GM12878 (cell line): ENCODE measurements around the gene RTEL1. TPM values are rescaled to one million over a fixed set of nuclear protein-coding genes. Genes with fewer than 3 reads are reported as not detected.
A peak's percentile ranks its signal among the peaks of the same experiment; 100 is the strongest.

ENCODE experiments used
- ATAC-seq: fragments of 200-7000 bp; cut with Tn5 transposase; 3 replicates; pipeline ENCODE4 v1.9.1; 2020; ENCODE audit warnings: mild to moderate bottlenecking, moderate library complexity
- BruUV-seq: library from RNA; stranded (reverse); fragments of 400-500 nt; replicated peaks from 2 replicates; lab custom pipeline; 2021; lab: Mats Ljungman, UMichigan
- CTCF ChIA-PET: fragments of 300-600 bp; sonication (Branson Sonifier 250); formaldehyde crosslinking; extraction: SDS; loops from one replicate; lab custom pipeline; 2021; ENCODE audit warnings: inconsistent platforms; lab: Yijun Ruan, JAX
- POLR2A ChIA-PET: fragments of 350-600 bp; formaldehyde crosslinking; extraction: SDS; loops from one replicate; lab custom pipeline; 2021; ENCODE audit warnings: inconsistent platforms; lab: Charles Lee
- RAD21 ChIA-PET: fragments of 300-600 bp; sonication (Branson Sonifier 250); formaldehyde crosslinking; loops from one replicate; lab custom pipeline; 2023; ENCODE audit warnings: antibody characterized with exemption; ENCODE audit not compliant: unreplicated experiment; lab: Charles Lee
- SMC1A ChIA-PET: fragments of 300-600 bp; sonication (Branson Sonifier 250); formaldehyde crosslinking; loops from one replicate; lab custom pipeline; 2023; ENCODE audit not compliant: unreplicated experiment, uncharacterized antibody; lab: Charles Lee
- DNase-seq: peaks from one replicate; pipeline ENCODE4 v3.0.0-alpha.2; 2011; ENCODE audit warnings: low read depth, low spot score
- FAIRE-seq: peaks from 3 replicates; lab custom pipeline; 2011; peaks lifted over from hg19 to GRCh38; lab: Jason Lieb, UNC
- H2AFZ ChIP-seq: 2 replicates; pipeline ENCODE4 v1.6.0; 2011; ENCODE audit warnings: low read depth, low read length, control low read depth; ENCODE audit not compliant: control insufficient read depth
- H3K27ac ChIP-seq: 2 replicates; pipeline ENCODE4 v1.5.1; 2011; ENCODE audit warnings: control low read depth; ENCODE audit not compliant: control insufficient read depth, insufficient read depth
- H3K27me3 ChIP-seq, 2 experiments: replicated peaks in 1 of 2; 2 replicates each; pipeline versions ENCODE4 v1.6.0 to v1.6.1; 2011; ENCODE audit warnings: low read length in 1 of 2; ENCODE audit not compliant: control insufficient read depth in 2 of 2, insufficient read depth in 2 of 2
- H3K36me3 ChIP-seq, 2 experiments: 2 replicates each; pipeline ENCODE4 v1.5.1; 2011; ENCODE audit warnings: low read length in 1 of 2; ENCODE audit not compliant: control insufficient read depth in 2 of 2, insufficient read depth in 2 of 2
- H3K4me1 ChIP-seq: 2 replicates; pipeline ENCODE4 v1.6.1; 2011; ENCODE audit warnings: mild to moderate bottlenecking, low read length, moderate library complexity, mixed read lengths; ENCODE audit not compliant: control insufficient read depth, insufficient read depth
- H3K4me2 ChIP-seq: 2 replicates; pipeline ENCODE4 v1.6.0; 2011; ENCODE audit warnings: control low read depth; ENCODE audit not compliant: control insufficient read depth, insufficient read depth
- H3K4me3 ChIP-seq: fragments of 200-600 bp; sonication (generic); 2 replicates; pipeline ENCODE4 v1.5.1; 2016
- H3K79me2 ChIP-seq: 2 replicates; pipeline ENCODE4 v1.6.0; 2011; ENCODE audit warnings: low read length; ENCODE audit not compliant: control insufficient read depth, insufficient read depth
- H3K9ac ChIP-seq: 2 replicates; pipeline ENCODE4 v1.8.0; 2011; ENCODE audit warnings: low read length, control low read depth, mixed read lengths; ENCODE audit not compliant: control insufficient read depth, insufficient read depth
- H3K9me3 ChIP-seq: replicated peaks from 3 replicates; pipeline ENCODE4 v1.5.1; 2011; ENCODE audit warnings: mild to moderate bottlenecking, low read length; ENCODE audit not compliant: control insufficient read depth, insufficient read depth
- H4K20me1 ChIP-seq: 2 replicates; pipeline ENCODE4 v1.6.0; 2011; ENCODE audit not compliant: control insufficient read depth, insufficient read depth
- ASH2L ChIP-seq: fragments of 300-600, 200-600 bp; sonication (generic); IDR thresholded peaks from 2 replicates; pipeline ENCODE4 v1.6.1; 2017; ENCODE audit warnings: low read depth, mild to moderate bottlenecking, borderline replicate concordance
- CEBPB ChIP-seq, 2 experiments: fragments of 150-350 bp in 1 of 2; IDR thresholded peaks; 2 replicates each; pipeline ENCODE4 v1.6.1; 2012 to 2014; ENCODE audit warnings: low read depth in 2 of 2, low read length in 2 of 2, borderline replicate concordance in 1 of 2, inconsistent platforms in 1 of 2
- CHD1 ChIP-seq: IDR thresholded peaks from 2 replicates; pipeline ENCODE4 v1.6.1; 2012; ENCODE audit warnings: low read depth, low read length, improper control_type of control experiment
- CUX1 ChIP-seq: IDR thresholded peaks from 2 replicates; pipeline ENCODE4 v1.6.1; 2012; ENCODE audit warnings: improper control_type of control experiment, low read depth, low read length; ENCODE audit not compliant: insufficient replicate concordance
- EZH2 ChIP-seq: IDR thresholded peaks from 2 replicates; pipeline ENCODE4 v1.6.1; 2012; ENCODE audit warnings: low read depth, mild to moderate bottlenecking, control low read depth, inconsistent platforms, low read length, borderline replicate concordance; ENCODE audit not compliant: control insufficient read depth
- HDAC6 ChIP-seq: fragments of 200-600 bp; sonication (generic); IDR thresholded peaks from one replicate; pipeline ENCODE4 v1.8.0; 2017; ENCODE audit warnings: antibody characterized with exemption; ENCODE audit not compliant: unreplicated experiment
- POLR2A ChIP-seq: IDR thresholded peaks from 2 replicates; pipeline ENCODE4 v1.6.1; 2011; ENCODE audit warnings: low read depth, mild to moderate bottlenecking, low read length
- RB1 ChIP-seq: fragments of 450-650 bp; formaldehyde crosslinking; IDR thresholded peaks from 2 replicates; pipeline ENCODE4 v1.6.1; 2017; ENCODE audit warnings: mild to moderate bottlenecking, borderline replicate concordance
- USF1 ChIP-seq: IDR thresholded peaks from 2 replicates; pipeline ENCODE4 v1.6.1; 2011; ENCODE audit warnings: borderline replicate concordance, low read depth, mild to moderate bottlenecking, moderate library complexity, mixed read lengths, low read length; ENCODE audit not compliant: insufficient read depth; ENCODE audit errors: extremely low read length
- YBX1 ChIP-seq: fragments of 450-650 bp; IDR thresholded peaks from 2 replicates; pipeline ENCODE4 v1.6.1; 2016; ENCODE audit warnings: antibody characterized with exemption
- WGBS: methylation state at CpG from one replicate; pipeline ENCODE4 v1.1.6; 2016; ENCODE audit warnings: low lambda C conversion rate; ENCODE audit not compliant: insufficient replicate concordance, insufficient coverage; ENCODE audit errors: missing lambda C conversion rate; 5-methylcytosine and 5-hydroxymethylcytosine counted together
- in situ Hi-C: fragments of 300-500 bp; cut with MboI; formaldehyde crosslinking; loops from 9 replicates; pipeline ENCODE4 v1.14.3; 2018; ENCODE audit warnings: mixed read lengths
- intact Hi-C: fragments of 100-400 bp; cut with micrococcal nuclease; formaldehyde crosslinking; loops from one replicate; pipeline ENCODE4 v1.14.2; 2022; ENCODE audit not compliant: unreplicated experiment
- polyA plus RNA-seq, 11 experiments: library from polyadenylated mRNA; depleted of rRNA in 4 of 11; unstranded in 6 of 11; stranded (reverse) in 5 of 11; fragments of >200 nt; fragmentation: Nextera tagmentation in 4 of 11; fragmentation: Illumina TruSeq in 1 of 11; extraction: Ambion mirVana in 4 of 11; extraction: Trizol in 1 of 11; gene quantifications; 1 replicate in 1 of 11; 2 replicates in 10 of 11; pipeline versions ENCODE4 v1.2.1 to v1.2.3, GENCODE V29; 2011 to 2016; ENCODE audit warnings: inconsistent platforms in 2 of 11, missing spikeins in 2 of 11, low read depth in 1 of 11
- total RNA-seq, 4 experiments: library from RNA; depleted of rRNA in 3 of 4; stranded (reverse); fragments of >200 nt in 3 of 4; fragmentation: Illumina TruSeq in 1 of 4; extraction: Trizol in 1 of 4; gene quantifications; 2 replicates each; pipeline versions ENCODE4 v1.2.1 to v1.2.3, GENCODE V29; 2013 to 2021

Gene RTEL1
- total and polyA plus RNA-seq, 10 of the 15 experiments (the other 5 are each of a cell fraction or from before 2014, with no cell fraction given), result 0.40 to 37.2 (median 15.6) TPM; not detected in 1

DNA sequence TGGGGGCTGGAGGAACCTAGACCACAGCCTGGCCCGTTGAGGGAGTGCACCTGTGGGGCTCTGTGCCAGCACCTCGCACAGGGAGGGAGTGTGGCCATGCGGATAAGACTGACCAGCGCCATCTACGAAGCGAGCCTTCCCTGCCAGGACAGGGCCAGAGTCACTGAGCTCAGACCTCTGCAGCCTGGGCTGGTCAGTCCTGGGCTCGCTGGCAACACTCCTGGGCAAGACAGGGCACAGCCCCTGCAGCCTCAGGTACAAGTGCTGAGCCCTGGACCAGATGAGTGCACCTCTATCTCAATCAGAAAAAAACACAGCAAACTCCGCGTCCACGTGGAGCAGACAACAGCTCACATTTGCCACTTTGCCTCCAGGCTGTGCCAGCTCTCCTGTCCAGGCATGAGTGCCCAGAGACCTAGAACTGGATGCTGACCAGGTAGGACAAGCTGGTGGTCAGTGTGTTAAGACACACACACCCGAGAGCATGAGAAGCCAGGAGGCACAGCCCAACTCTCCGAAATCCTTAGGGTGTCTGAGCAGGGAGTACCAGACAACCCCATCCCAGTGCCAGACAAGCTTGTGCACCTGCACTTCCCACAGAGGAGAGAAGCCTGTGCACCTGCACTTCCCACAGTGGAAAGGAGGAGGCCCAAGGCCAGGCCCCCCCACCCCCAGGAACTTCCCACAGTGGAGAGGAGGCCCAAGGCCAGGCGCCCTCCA lies 44.8 kb downstream of the RTEL1 start:
- Histone ChIP-seq H3K27me3 (no peaks in the 10 kb centered on the region), H3K9ac (no peak overlapping the region), H3K4me3 (no peak overlapping the region), H4K20me1 (no peaks in the 10 kb centered on the region), H3K9me3 (no peaks in the 10 kb centered on the region), H3K4me1 (peaks cover 25% of the 10 kb centered on the region), H3K27ac (no peak overlapping the region), H3K36me3 (peaks cover 5 to 7% of the 10 kb centered on the region in 2 experiments; a peak in 3 of 4 replicates), H3K79me2 (peaks cover 20% of the 10 kb centered on the region), H3K4me2 (no peak overlapping the region), H2AFZ (no peak overlapping the region)
- intact Hi-C loops, result no loop called here
- SMC1A ChIA-PET, result no interaction called here
- ATAC-seq, result no peak
- no peak for TF ChIP-seq CHD1
- peak; percentile 54 for TF ChIP-seq POLR2A
- no peak for TF ChIP-seq YBX1
- in situ Hi-C loops, result no loop called here
- FAIRE-seq, result no peak
- CTCF ChIA-PET, result no interaction called here
- RAD21 ChIA-PET, result no interaction called here
- POLR2A ChIA-PET, result no interaction called here
- DNase-seq, result no peak
- WGBS, result 74% methylated on average over 13 of the region's 13 CpGs
- no TSS peak for BruUV-seq

- ChIA-PET CTCF (no interaction called here), SMC1A (no interaction called here), POLR2A (no interaction called here), RAD21 (interaction anchor here (0.7 to 1.1 kb wide), 2 partner anchors 165 to 241 kb away, joined by 3 read pairs; no protein-coding TSS in a partner anchor)
- 84% methylated on average over 15 of the region's 15 CpGs for WGBS
- FAIRE-seq (no peak), ATAC-seq (no peak), DNase-seq (no peak)
- H3K79me2 ChIP-seq, result peaks cover 26% of the 10 kb centered on the region
- no peaks in the 10 kb centered on the region for H3K27me3 ChIP-seq
- in situ Hi-C loops, result no loop called here
- peaks cover 21% of the 10 kb centered on the region for H3K4me1 ChIP-seq
- no peaks in the 10 kb centered on the region for H3K9me3 ChIP-seq
- H2AFZ ChIP-seq, result no peak overlapping the region
- H3K36me3 ChIP-seq, result peaks cover 5 to 7% of the 10 kb centered on the region in 2 experiments; a peak in 3 of 4 replicates
- no peak overlapping the region for H3K9ac ChIP-seq
- H3K27ac ChIP-seq, result no peak overlapping the region
- H3K4me2 ChIP-seq, result no peak overlapping the region
- no peaks in the 10 kb centered on the region for H4K20me1 ChIP-seq
- no peak overlapping the region for H3K4me3 ChIP-seq
- no TSS peak for BruUV-seq
- intact Hi-C loops, result no loop called here
- TF ChIP-seq USF1 (no peak), ASH2L (no peak), CUX1 (no peak), CEBPB (IDR thresholded peaks at IDR 0.05; ENCODE audit: borderline replicate concordance in 1 of 2, low read depth in 2 of 2, low read length in 2 of 2) (no peak), HDAC6 (no peak), EZH2 (no peak), RB1 (no peak)
These were observed 45.4 kb downstream of the RTEL1 start for GRCh38 chr20:63703471-63703975.
